ENCODE results near the gene IER3IP1. TPM values are rescaled to one million over a fixed set of nuclear protein-coding genes. Genes with fewer than 3 reads are reported as not detected.

Gene IER3IP1
- total and polyA plus RNA-seq, 2 of the 4 experiments (the other 2 are of a cell fraction): 7.0 to 11.7 TPM

DNA sequence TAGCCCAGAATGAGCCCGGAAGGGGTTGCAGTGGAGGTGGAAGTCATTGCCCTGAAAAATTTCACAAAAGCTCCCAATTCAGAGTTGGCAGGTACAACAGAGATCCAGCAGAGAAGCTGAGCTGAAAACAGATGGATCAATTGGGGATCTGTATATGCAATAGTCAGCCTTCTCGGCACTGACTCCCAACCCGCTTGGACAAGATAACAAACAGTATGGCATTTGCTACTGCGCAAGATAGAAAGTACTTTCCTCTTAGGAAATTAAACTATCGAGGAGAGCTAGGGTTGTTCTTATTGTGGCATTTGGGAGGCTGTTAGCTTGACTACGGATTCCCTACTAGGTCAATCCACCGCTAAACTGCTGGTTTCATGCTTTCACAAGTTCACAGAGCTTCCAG is 11.6 kb upstream of the IER3IP1 start:
- TF ChIP-seq SMC3 (IDR thresholded peaks at IDR 0.05; ENCODE audit: low read depth, low read length): no peak
- no peak for TF ChIP-seq POLR2A (IDR thresholded peaks at IDR 0.05; ENCODE audit: low read depth, low read length)
- no peak for TF ChIP-seq MAFK (IDR thresholded peaks at IDR 0.05; ENCODE audit: low read depth, low read length)
- Histone ChIP-seq H2BK20ac (ENCODE audit: low read depth, low read length) (no peak overlapping the region), H3K36me3 (ENCODE audit: control insufficient read depth, insufficient read depth, low read length) (no peaks in the 10 kb centered on the region), H3K9me3 (ENCODE audit: control insufficient read depth, insufficient read depth, low read length) (no peaks in the 10 kb centered on the region), H3K9me1 (ENCODE audit: insufficient read depth, low read length) (no peaks in the 10 kb centered on the region), H3K4me1 (ENCODE audit: control insufficient read depth, insufficient read depth, low read length) (no peaks in the 10 kb centered on the region), H3K18ac (ENCODE audit: low read depth, low read length) (no peak overlapping the region), H4K5ac (ENCODE audit: low read depth, low read length) (no peak overlapping the region), H2BK5ac (ENCODE audit: low read depth, low read length, poor library complexity, severe bottlenecking) (no peak overlapping the region), H3K4me3 (ENCODE audit: insufficient read depth, low read depth, low read length) (no peak overlapping the region), H3K23ac (ENCODE audit: low read depth, low read length) (no peak overlapping the region), H2AK5ac (ENCODE audit: low read depth, low read length) (no peak overlapping the region), H3K27ac (ENCODE audit: insufficient read depth, low read length) (no peak overlapping the region), H2BK120ac (ENCODE audit: low read depth, low read length) (no peak overlapping the region), H3K4me2 (ENCODE audit: low read depth, low read length) (no peak overlapping the region), H4K20me1 (ENCODE audit: insufficient read depth, low read length) (no peaks in the 10 kb centered on the region), H3K14ac (replicated peaks; ENCODE audit: low read depth, low read length) (no peak overlapping the region), H2AK9ac (replicated peaks; ENCODE audit: low read depth, low read length, poor library complexity) (no peak overlapping the region), H4K91ac (ENCODE audit: insufficient read depth, low read depth, low read length) (no peak overlapping the region), H2AFZ (replicated peaks; ENCODE audit: low read length, poor library complexity) (no peak overlapping the region), H3K4ac (ENCODE audit: low read depth, low read length) (no peak overlapping the region), H2BK15ac (ENCODE audit: low read depth, low read length) (no peak overlapping the region), H3K79me1 (ENCODE audit: low read depth in 1 of 2, low read length in 2 of 2) (no peaks in the 10 kb centered on the region), H4K8ac (ENCODE audit: low read depth in 2 of 2, low read length in 2 of 2) (no peak overlapping the region), H3K9ac (ENCODE audit: low read depth, low read length) (no peak overlapping the region), H3K56ac (ENCODE audit: extremely low read depth, insufficient read depth, low read length) (no peak overlapping the region), H3K27me3 (ENCODE audit: control insufficient read depth, insufficient read depth, low read length) (peaks cover 2% of the 10 kb centered on the region; the same call in 1 of the 2 replicates)
- ChIA-PET POLR2A (ENCODE audit: unreplicated experiment) (interaction anchor here (0.6 kb wide), 1 partner anchor 246 kb away, joined by 3 read pairs; no protein-coding TSS in a partner anchor), CTCF (no interaction called here)
- intact Hi-C loops (cut with micrococcal nuclease): no loop called here
- no TSS peak for BruUV-seq (replicated peaks)
- in situ Hi-C loops (cut with MboI; ENCODE audit: low sequenced_read_pairs): no loop called here
- no peak for ATAC-seq (ENCODE audit: low read depth)
- DNase-seq: no peak
- dilution Hi-C loops (cut with HindIII; ENCODE audit: low sequenced_read_pairs, unreplicated experiment): no loop called here
- no CpG with 5 or more reads among the region's 7 CpGs for WGBS, 2 experiments (ENCODE audit: extremely low coverage in 2 of 2, insufficient read length in 1 of 2)

All from IMR-90 (cell line).